ENCODE data around the gene RPS6KB2. TPM values are rescaled to one million over a fixed set of nuclear protein-coding genes. Genes with fewer than 3 reads are reported as not detected.

RPS6KB2 gene
- total and polyA plus RNA-seq, 10 donors, result 39.5 to 95.0 (median 55.3) TPM

DNA sequence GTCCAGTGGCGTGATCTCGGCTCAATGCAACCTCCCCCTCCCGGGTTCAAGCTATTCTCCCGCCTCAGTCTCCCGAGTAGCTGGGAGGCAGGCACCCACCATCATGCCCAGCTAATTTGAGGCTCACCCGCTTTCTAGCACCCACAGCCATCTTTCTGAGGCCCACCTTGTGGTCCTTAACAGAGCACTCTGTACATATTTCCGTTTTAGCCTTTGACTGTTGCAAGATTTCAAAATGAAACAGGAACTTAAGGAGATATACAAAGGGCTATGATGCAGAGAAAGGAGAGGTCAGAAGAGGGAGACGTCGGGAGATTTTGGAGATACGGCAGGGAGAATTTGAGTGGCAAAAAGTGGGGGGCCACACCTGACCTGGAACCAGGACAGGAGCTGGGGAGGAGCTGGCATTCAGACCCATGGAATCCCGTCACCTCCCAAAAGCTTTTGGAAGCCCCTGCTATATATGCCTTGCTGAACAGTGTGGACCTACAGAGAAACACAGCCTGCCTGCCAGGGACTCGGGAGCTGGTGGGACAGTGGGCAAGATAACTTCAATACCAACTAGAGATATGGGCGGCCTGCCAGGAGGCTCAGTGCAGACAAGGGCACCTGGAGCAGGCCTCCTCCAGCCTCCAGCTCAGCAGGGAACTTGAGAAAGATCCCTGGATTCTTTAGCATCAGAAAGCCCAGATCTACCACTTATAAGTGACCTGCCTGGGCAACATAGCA is 46.9 kb upstream of the RPS6KB2 start:
- H3K4me3 ChIP-seq, result peak overlapping the region in 1 of 8 donors; percentile 32
- H3K27ac ChIP-seq, result peak overlapping the region; percentile 57 to 89 (median 80)
- no peak for DNase-seq
- 42 to 59% (median 52%) methylated on average over 12 to 13 of the region's 13 CpGs for WGBS, 5 donors
- H3K9me3 ChIP-seq, result no peaks in the 10 kb centered on the region
- H3K4me1 ChIP-seq, result peaks cover 8 to 43% (median 25%) of the 10 kb centered on the region in 6 donors
- no peaks in the 10 kb centered on the region for H3K27me3 ChIP-seq (replicated peaks in 1 of 7)
- intact Hi-C loops (cut with DNase I; ENCODE audit: low total_unique reads), result loop anchor here (5.0 to 10.0 kb wide), 2 partner anchors 34 to 127 kb away; no protein-coding TSS in a partner anchor
- TF ChIP-seq, protein P1, sequence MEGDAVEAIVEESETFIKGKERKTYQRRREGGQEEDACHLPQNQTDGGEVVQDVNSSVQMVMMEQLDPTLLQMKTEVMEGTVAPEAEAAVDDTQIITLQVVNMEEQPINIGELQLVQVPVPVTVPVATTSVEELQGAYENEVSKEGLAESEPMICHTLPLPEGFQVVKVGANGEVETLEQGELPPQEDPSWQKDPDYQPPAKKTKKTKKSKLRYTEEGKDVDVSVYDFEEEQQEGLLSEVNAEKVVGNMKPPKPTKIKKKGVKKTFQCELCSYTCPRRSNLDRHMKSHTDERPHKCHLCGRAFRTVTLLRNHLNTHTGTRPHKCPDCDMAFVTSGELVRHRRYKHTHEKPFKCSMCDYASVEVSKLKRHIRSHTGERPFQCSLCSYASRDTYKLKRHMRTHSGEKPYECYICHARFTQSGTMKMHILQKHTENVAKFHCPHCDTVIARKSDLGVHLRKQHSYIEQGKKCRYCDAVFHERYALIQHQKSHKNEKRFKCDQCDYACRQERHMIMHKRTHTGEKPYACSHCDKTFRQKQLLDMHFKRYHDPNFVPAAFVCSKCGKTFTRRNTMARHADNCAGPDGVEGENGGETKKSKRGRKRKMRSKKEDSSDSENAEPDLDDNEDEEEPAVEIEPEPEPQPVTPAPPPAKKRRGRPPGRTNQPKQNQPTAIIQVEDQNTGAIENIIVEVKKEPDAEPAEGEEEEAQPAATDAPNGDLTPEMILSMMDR (IDR thresholded peaks at IDR 0.05 in 8 of 11, conservative IDR thresholded peaks at IDR 0.05 in 3 of 11), result peak in 2 of 11 experiments; percentile 17 to 23
- TF ChIP-seq POLR2A (IDR thresholded peaks at IDR 0.05) (no peak), POLR2AphosphoS5 (IDR thresholded peaks at IDR 0.05) (peak in 1 of 3 donors; percentile 23)
- no peaks in the 10 kb centered on the region for H3K36me3 ChIP-seq

DNA sequence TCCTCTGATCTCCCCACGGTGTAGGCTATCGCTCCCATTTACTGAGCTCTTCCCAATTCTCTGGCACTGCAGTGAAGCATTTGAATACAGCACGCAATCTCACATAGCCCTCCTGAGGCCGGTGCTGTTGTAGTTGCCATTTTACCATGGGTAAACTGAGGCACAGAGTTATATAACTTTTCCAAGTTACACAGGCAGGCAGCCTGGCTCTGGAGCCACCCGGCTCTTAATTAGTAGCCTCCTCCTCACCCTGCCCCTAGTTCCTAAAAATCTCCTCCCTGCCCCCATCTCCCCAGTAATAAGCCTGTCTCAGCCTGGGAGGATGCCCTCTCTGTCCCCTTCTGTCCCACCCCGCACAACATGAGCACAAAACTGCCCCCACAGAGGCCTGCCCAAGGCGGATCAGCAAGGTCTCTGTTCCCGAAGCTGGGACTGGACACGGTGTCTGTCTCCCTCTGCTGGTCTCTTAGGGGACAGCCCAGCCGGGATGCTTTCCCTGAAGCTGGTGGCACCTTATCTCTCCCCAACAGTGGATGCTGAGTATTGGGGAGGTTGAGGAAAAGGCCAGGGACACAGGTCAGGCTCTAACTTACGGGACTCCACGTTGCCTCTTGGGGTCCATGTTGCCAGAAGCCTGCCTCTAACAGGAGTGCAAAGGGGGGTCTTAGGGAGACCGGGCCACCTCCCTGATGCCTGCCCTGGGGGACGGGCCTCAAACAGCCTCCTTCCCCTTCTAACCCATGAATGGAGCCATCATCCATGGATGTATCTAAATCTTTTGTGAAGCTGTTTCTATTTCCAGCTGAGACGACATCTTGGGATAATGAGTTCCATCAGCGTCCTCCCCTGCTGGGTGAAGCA is 45.8 kb upstream of the RPS6KB2 start:
- Histone ChIP-seq H3K27me3 (replicated peaks in 1 of 7) (no peaks in the 10 kb centered on the region), H3K27ac (peak overlapping the region in 3 of 8 donors; percentile 12 to 87 (median 82)), H3K4me3 (no peak overlapping the region), H3K4me1 (peaks cover 8 to 49% (median 25%) of the 10 kb centered on the region in 6 donors), H3K9me3 (no peaks in the 10 kb centered on the region), H3K36me3 (no peaks in the 10 kb centered on the region)
- intact Hi-C loops (cut with DNase I; ENCODE audit: low total_unique reads), result loop anchor here (5.0 to 10.0 kb wide), 2 partner anchors 35 to 128 kb away; no protein-coding TSS in a partner anchor
- TF ChIP-seq POLR2AphosphoS5 (IDR thresholded peaks at IDR 0.05), result peak in 2 of 3 donors; percentile 15 to 52
- TF ChIP-seq, protein P1 (IDR thresholded peaks at IDR 0.05 in 8 of 11, conservative IDR thresholded peaks at IDR 0.05 in 3 of 11), result peak; percentile 95 to 98 (median 97)
- no peak for TF ChIP-seq POLR2A (IDR thresholded peaks at IDR 0.05)
- DNase-seq, result peak; percentile 94
- WGBS, 5 donors, result 45 to 49% (median 45%) methylated on average over 16 of the region's 16 CpGs

GRCh38 chr11:67384851-67385366 is 43.4 kb upstream of the RPS6KB2 start:
- TF ChIP-seq POLR2A (IDR thresholded peaks at IDR 0.05), result no peak
- no peak for TF ChIP-seq POLR2AphosphoS5 (IDR thresholded peaks at IDR 0.05)
- Histone ChIP-seq H3K27me3 (replicated peaks in 1 of 7) (no peaks in the 10 kb centered on the region), H3K36me3 (no peaks in the 10 kb centered on the region), H3K27ac (no peak overlapping the region), H3K4me3 (no peak overlapping the region), H3K4me1 (peaks cover 8 to 48% (median 26%) of the 10 kb centered on the region in 6 donors), H3K9me3 (no peaks in the 10 kb centered on the region)
- 82 to 97% (median 91%) methylated on average over 3 of the region's 3 CpGs for WGBS, 5 donors
- no peak for DNase-seq
- intact Hi-C loops (cut with DNase I; ENCODE audit: low total_unique reads), result loop anchor here (5.0 to 10.0 kb wide), 2 partner anchors 38 to 130 kb away; no protein-coding TSS in a partner anchor

- WGBS, 5 donors, result 20 to 46% (median 32%) methylated on average over 9 of the region's 9 CpGs
- TF ChIP-seq, protein P1 (IDR thresholded peaks at IDR 0.05 in 8 of 11, conservative IDR thresholded peaks at IDR 0.05 in 3 of 11), result no peak
- TF ChIP-seq POLR2AphosphoS5 (IDR thresholded peaks at IDR 0.05), result no peak
- no peak for TF ChIP-seq POLR2A (IDR thresholded peaks at IDR 0.05)
Observed at GRCh38 chr11:67387069-67387468, 41.2 kb upstream of the RPS6KB2 start.

More at GRCh38 chr11:67387069-67387468, 41.2 kb upstream of the RPS6KB2 start:
- H3K36me3 ChIP-seq, result no peaks in the 10 kb centered on the region
- no peak for DNase-seq
- no peak overlapping the region for H3K27ac ChIP-seq
- H3K27me3 ChIP-seq (replicated peaks in 1 of 7), result no peaks in the 10 kb centered on the region
- H3K9me3 ChIP-seq, result no peaks in the 10 kb centered on the region
- intact Hi-C loops (cut with DNase I; ENCODE audit: low total_unique reads), result loop anchor here (10.0 kb wide), 1 partner anchor 132 kb away; no protein-coding TSS in a partner anchor
- H3K4me1 ChIP-seq, result peaks cover 12 to 45% (median 25%) of the 10 kb centered on the region in 6 donors
- no peak overlapping the region for H3K4me3 ChIP-seq

Measured in spleen (tissue), 11 donors.